Sigmoid colon (tissue), 7 donors: ENCODE measurements around the gene OR52N2. TPM values are rescaled to one million over a fixed set of nuclear protein-coding genes. Genes with fewer than 3 reads are reported as not detected.

Source experiments
- DNase-seq: peaks from one replicate; pipeline ENCODE4 v3.0.0-alpha.2; 2019
- H3K27ac ChIP-seq, 4 donors: fragments of 200-600 bp; sonication (generic); one replicate each; pipeline ENCODE4 v1.5.1; 2016 to 2019; ENCODE audit warnings: mild to moderate bottlenecking in 1 of 4
- H3K27me3 ChIP-seq, 3 donors: fragments of 200-600 bp; sonication (generic); one replicate each; pipeline ENCODE4 v1.5.1; 2019; ENCODE audit warnings: mild to moderate bottlenecking in 1 of 3
- H3K36me3 ChIP-seq, 4 donors: fragments of 200-600 bp; sonication (generic); one replicate each; pipeline ENCODE4 v1.5.1; 2016 to 2019
- H3K4me1 ChIP-seq, 4 donors: fragments of 200-600 bp; sonication (generic); one replicate each; pipeline ENCODE4 v1.5.1; 2017 to 2019
- H3K4me3 ChIP-seq, 4 donors: fragments of 200-600 bp; sonication (generic); one replicate each; pipeline ENCODE4 v1.5.1; 2017 to 2019; ENCODE audit warnings: mild to moderate bottlenecking in 2 of 4, moderate library complexity in 1 of 4
- H3K9me3 ChIP-seq, 4 donors: fragments of 200-600 bp in 3 of 4; sonication (generic) in 3 of 4; one replicate each; pipeline versions ENCODE4 v1.5.1 to v1.6.1; 2013 to 2019
- EP300 ChIP-seq, 4 donors: sonication (generic); formaldehyde crosslinking; IDR thresholded peaks; one replicate each; pipeline ENCODE4 v1.6.1; 2017; ENCODE audit warnings: antibody characterized with exemption in 4 of 4
- POLR2A ChIP-seq, 2 donors: fragments of 450-650 bp; IDR thresholded peaks; one replicate each; pipeline ENCODE4 v1.6.1; 2016; ENCODE audit warnings: antibody characterized with exemption in 2 of 2, mild to moderate bottlenecking in 2 of 2, moderate library complexity in 2 of 2
- POLR2AphosphoS5 ChIP-seq, 4 donors: sonication (generic); formaldehyde crosslinking; IDR thresholded peaks; one replicate each; pipeline ENCODE4 v1.6.1; 2017; ENCODE audit warnings: antibody characterized with exemption in 4 of 4
- WGBS, 2 donors: extraction: QIAGEN DNeasy Blood & Tissue Kit; methylation state at CpG; one replicate each; pipeline ENCODE4 v1.1.7; 2013; 5-methylcytosine and 5-hydroxymethylcytosine counted together
- intact Hi-C: fragments of 100-400 bp; cut with DNase I; formaldehyde crosslinking; loops from one replicate; pipeline ENCODE4 v1.15.1; 2023
- polyA plus RNA-seq, 3 donors: library from polyadenylated mRNA; stranded (reverse); fragments of 200-250 nt; gene quantifications; one replicate each; pipeline ENCODE4 v1.2.3, GENCODE V29; 2013
- total RNA-seq, 4 donors: library from RNA; depleted of rRNA; stranded (reverse); fragments of >200 nt; gene quantifications; one replicate each; pipeline ENCODE4 v1.1.0, GENCODE V29; 2016
- TF ChIP-seq, protein P1 (sequence below), 4 experiments: fragments of 450-650 bp in 3 of 4; fragments of 200-600 bp in 1 of 4; IDR thresholded peaks; one replicate each; pipeline ENCODE4 v1.5.1; 2016 to 2019; ENCODE audit warnings: antibody characterized with exemption in 4 of 4, mild to moderate bottlenecking in 3 of 4, moderate library complexity in 2 of 4
- donor health status: healthy with polysubstance abuse.
- donor health status: Bipolar disorder and iron deficiency.
- donor health status: healthy.

Gene OR52N2
- total and polyA plus RNA-seq, 7 donors, result 0.10 TPM; not detected in 6

DNA sequence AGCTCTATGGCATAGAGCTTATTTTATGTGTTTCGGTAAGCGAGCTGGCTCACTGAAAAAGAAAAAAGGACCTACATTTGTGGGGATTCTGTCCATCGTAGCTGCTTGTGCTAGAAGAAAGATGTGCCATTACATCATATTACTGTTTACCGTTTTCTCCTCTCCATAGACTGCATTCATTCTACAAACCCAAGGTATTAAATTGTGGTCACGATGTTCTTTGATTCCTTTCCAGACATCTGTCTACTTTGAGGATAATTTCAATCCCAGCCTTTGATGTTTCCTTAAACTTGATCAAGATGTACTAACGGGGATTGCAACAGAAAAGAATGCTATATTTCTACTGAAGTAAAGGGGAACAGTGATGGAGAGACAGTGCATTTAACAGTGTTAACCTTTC lies 12.2 kb upstream of the OR52N2 start:
- no peak overlapping the region for H3K27ac ChIP-seq
- no peaks in the 10 kb centered on the region for H3K4me1 ChIP-seq
- H3K4me3 ChIP-seq, result no peak overlapping the region
- H3K9me3 ChIP-seq, result peaks cover 0 to 2% (median 0%) of the 10 kb centered on the region in 4 donors
- H3K27me3 ChIP-seq, result no peaks in the 10 kb centered on the region
- WGBS, 2 donors, result 89 to 94% methylated on average over 6 of the region's 6 CpGs
- no peak for DNase-seq
- intact Hi-C loops, result no loop called here
- TF ChIP-seq EP300 (IDR thresholded peaks at IDR 0.05) (no peak), POLR2AphosphoS5 (IDR thresholded peaks at IDR 0.05) (no peak), POLR2A (IDR thresholded peaks at IDR 0.05) (no peak)
- TF ChIP-seq, protein P1, sequence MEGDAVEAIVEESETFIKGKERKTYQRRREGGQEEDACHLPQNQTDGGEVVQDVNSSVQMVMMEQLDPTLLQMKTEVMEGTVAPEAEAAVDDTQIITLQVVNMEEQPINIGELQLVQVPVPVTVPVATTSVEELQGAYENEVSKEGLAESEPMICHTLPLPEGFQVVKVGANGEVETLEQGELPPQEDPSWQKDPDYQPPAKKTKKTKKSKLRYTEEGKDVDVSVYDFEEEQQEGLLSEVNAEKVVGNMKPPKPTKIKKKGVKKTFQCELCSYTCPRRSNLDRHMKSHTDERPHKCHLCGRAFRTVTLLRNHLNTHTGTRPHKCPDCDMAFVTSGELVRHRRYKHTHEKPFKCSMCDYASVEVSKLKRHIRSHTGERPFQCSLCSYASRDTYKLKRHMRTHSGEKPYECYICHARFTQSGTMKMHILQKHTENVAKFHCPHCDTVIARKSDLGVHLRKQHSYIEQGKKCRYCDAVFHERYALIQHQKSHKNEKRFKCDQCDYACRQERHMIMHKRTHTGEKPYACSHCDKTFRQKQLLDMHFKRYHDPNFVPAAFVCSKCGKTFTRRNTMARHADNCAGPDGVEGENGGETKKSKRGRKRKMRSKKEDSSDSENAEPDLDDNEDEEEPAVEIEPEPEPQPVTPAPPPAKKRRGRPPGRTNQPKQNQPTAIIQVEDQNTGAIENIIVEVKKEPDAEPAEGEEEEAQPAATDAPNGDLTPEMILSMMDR (IDR thresholded peaks at IDR 0.05), result no peak
- H3K36me3 ChIP-seq, result no peaks in the 10 kb centered on the region

DNA sequence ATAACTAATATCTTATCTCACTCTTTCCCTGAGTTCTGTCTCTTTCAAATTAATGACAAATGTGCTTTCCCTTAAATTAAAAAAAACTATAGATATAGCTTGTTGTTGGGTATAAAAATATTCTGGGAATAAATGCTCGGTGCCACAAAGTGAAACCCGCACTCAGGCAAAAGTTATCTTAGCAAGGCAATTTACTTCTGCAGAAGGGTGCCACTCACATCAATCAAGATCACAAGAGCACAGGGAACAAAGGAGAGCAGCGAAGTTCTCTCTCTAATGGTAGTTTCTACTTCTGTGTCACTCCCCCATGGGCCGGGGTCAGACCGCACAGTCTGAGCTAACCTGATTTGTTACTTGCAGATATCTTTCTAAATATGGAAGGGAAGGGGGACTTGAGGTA lies 4.7 kb upstream of the OR52N2 start:
- no peak for DNase-seq
- intact Hi-C loops, result no loop called here
- Histone ChIP-seq H3K4me1 (peaks cover 0 to 9% (median 6%) of the 10 kb centered on the region in 4 donors), H3K36me3 (no peaks in the 10 kb centered on the region), H3K9me3 (no peaks in the 10 kb centered on the region), H3K4me3 (no peak overlapping the region), H3K27me3 (peaks cover 0 to 4% (median 0%) of the 10 kb centered on the region in 3 donors), H3K27ac (no peak overlapping the region)
- WGBS, 2 donors, result 94 to 95% methylated on average over 5 of the region's 5 CpGs
- TF ChIP-seq POLR2A (IDR thresholded peaks at IDR 0.05), result no peak
- TF ChIP-seq EP300 (IDR thresholded peaks at IDR 0.05), result no peak
- TF ChIP-seq, protein P1 (IDR thresholded peaks at IDR 0.05), result no peak

DNA sequence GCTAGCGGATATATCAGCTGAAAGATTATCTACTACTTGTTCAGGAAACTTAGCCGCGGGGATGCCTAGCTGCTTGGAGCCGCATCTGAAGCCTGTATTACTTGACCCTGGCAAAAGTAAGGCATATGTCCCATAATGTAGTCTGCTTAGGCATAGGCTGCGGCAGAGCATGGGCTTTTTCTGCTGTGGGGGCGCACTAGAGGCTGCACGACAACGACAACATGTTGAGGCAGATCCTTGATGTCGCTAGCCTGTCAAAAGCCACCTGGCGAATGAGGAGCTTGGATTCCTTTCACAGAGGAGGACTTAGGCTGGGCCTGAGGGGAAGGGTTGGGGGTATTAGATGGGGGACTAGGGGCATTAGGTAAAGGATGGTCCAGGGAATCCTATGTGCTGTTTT lies 1.1 kb upstream of the OR52N2 start:
- intact Hi-C loops, result loop anchor here (5.0 kb wide), 2 partner anchors 125 to 685 kb away; no protein-coding TSS in a partner anchor
- no peaks in the 10 kb centered on the region for H3K9me3 ChIP-seq
- H3K4me1 ChIP-seq, result peaks cover 0 to 13% (median 6%) of the 10 kb centered on the region in 4 donors
- 76 to 79% methylated on average over 10 of the region's 10 CpGs for WGBS, 2 donors
- no peaks in the 10 kb centered on the region for H3K36me3 ChIP-seq
- TF ChIP-seq POLR2A (IDR thresholded peaks at IDR 0.05) (no peak), EP300 (IDR thresholded peaks at IDR 0.05) (no peak)
- H3K4me3 ChIP-seq, result no peak overlapping the region
- DNase-seq, result no peak
- H3K27me3 ChIP-seq, result peaks cover 0 to 4% (median 0%) of the 10 kb centered on the region in 3 donors
- no peak overlapping the region for H3K27ac ChIP-seq

DNA sequence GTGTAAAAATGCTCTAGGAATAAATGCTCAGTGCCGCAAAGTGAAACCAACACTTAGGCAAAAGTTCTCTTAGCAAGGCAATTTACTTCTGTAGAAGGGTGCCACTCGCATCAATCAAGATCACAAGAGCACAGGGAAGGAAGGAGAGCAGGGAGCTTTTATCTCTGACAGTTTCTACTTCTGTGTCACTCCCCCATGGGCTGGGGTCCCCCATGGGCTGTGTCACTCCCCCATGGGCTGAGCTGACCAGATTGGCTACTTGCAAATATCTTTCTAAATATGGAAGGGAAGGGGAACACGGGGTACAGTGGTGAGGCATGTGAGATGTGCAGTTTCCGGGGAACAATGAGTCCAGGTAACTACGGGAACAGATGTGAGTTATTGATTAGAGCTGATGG lies 397 bp downstream of the OR52N2 start:
- intact Hi-C loops, result loop anchor here (2.0 to 5.0 kb wide), 3 partner anchors 127 to 687 kb away; no protein-coding TSS in a partner anchor
- DNase-seq, result no peak
- H3K9me3 ChIP-seq, result no peaks in the 10 kb centered on the region
- no peak overlapping the region for H3K27ac ChIP-seq
- TF ChIP-seq, protein P1 (IDR thresholded peaks at IDR 0.05), result no peak
- TF ChIP-seq EP300 (IDR thresholded peaks at IDR 0.05), result no peak
- H3K27me3 ChIP-seq, result peaks cover 0 to 4% (median 0%) of the 10 kb centered on the region in 3 donors
- H3K4me1 ChIP-seq, result peaks cover 0 to 13% (median 6%) of the 10 kb centered on the region in 4 donors
- peak overlapping the region in 3 of 4 donors; percentile 33 to 43 (median 41) for H3K4me3 ChIP-seq
- WGBS, 2 donors, result 26 to 29% methylated on average over 5 of the region's 5 CpGs
- H3K36me3 ChIP-seq, result no peaks in the 10 kb centered on the region

DNA sequence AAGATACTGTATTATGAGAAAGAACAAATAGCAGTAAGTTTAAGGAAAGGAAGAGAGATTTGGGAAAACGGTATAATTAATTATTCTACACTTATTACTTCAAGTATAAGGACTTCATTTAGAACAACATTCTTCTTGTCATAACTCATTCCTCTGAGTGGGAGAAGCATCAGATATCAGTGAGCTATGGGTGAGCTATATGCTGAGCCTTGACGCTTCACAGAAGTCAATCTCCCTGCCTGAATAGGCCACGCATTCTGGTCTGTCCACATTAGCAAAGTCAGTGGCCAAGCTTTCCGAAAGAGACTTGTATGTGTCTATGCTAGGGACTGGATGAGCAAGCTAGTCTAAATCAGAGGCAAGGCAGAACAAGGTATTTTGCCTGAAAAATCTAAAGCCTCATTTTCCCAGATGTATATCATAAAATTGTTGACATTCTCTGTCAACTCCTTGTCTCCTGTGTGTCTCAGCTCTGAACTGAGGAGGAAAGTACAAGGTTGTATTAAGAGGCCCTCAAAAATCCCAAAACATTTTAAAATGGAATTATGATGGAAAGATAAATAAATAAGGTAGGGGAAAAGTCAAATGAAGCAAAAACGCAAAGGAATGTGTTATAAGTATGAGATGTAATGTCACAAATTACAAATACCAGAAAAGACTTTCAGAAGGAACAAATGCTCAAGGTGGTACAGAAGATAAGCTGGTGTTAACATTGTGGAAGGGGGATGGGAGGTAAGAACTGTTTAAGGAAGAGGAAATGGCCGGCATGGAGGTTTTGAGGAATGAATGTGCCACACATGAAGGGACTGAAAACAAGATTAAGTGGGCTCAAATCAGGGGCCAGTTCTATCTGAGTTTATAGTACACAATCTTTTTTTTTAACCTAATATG lies 1.4 kb downstream of the OR52N2 start:
- Histone ChIP-seq H3K9me3 (no peaks in the 10 kb centered on the region), H3K27me3 (peaks cover 0 to 4% (median 0%) of the 10 kb centered on the region in 3 donors), H3K27ac (no peak overlapping the region), H3K36me3 (no peaks in the 10 kb centered on the region), H3K4me3 (no peak overlapping the region), H3K4me1 (peaks cover 0 to 13% (median 6%) of the 10 kb centered on the region in 4 donors)
- DNase-seq, result no peak
- intact Hi-C loops, result loop anchor here (2.0 to 5.0 kb wide), 3 partner anchors 128 to 688 kb away; no protein-coding TSS in a partner anchor
- TF ChIP-seq EP300 (IDR thresholded peaks at IDR 0.05) (no peak), POLR2AphosphoS5 (IDR thresholded peaks at IDR 0.05) (no peak), POLR2A (IDR thresholded peaks at IDR 0.05) (no peak)
- TF ChIP-seq, protein P1 (IDR thresholded peaks at IDR 0.05), result no peak
- WGBS, 2 donors, result 78 to 80% methylated on average over 6 of the region's 6 CpGs
